Neural crest cell (in vitro differentiated cells): ENCODE measurements around the gene XYLT1. TPM values are rescaled to one million over a fixed set of nuclear protein-coding genes. Genes with fewer than 3 reads are reported as not detected.

Experiments used
- DNase-seq: peaks from one replicate; pipeline ENCODE4 v3.0.0; 2021; ENCODE audit warnings: low read depth, mixed read lengths, low spot score
- H3K27ac Mint-ChIP-seq: one replicate; pipeline ENCODE4 v1.8.0; 2021; ENCODE audit warnings: mild to moderate bottlenecking, mixed read lengths; ENCODE audit not compliant: unreplicated experiment
- H3K27me3 Mint-ChIP-seq: 2 replicates; pipeline ENCODE4 v1.8.0; 2021; ENCODE audit warnings: low read depth, mild to moderate bottlenecking, mixed read lengths
- H3K36me3 Mint-ChIP-seq: 2 replicates; pipeline ENCODE4 v1.8.0; 2021; ENCODE audit warnings: low read depth, mild to moderate bottlenecking, mixed read lengths
- H3K4me1 Mint-ChIP-seq: 2 replicates; pipeline ENCODE4 v1.8.0; 2021; ENCODE audit warnings: mixed read lengths
- H3K4me3 Mint-ChIP-seq: one replicate; pipeline ENCODE4 v1.8.0; 2021; ENCODE audit warnings: mild to moderate bottlenecking, mixed read lengths
- H3K9me3 Mint-ChIP-seq: 2 replicates; pipeline ENCODE4 v1.8.0; 2021; ENCODE audit warnings: mixed read lengths
- CTCF ChIP-seq: fragments of 200-600 bp; sonication (generic); conservative IDR thresholded peaks from 2 replicates; pipeline ENCODE4 v1.5.0; 2021; ENCODE audit warnings: antibody characterized with exemption, mild to moderate bottlenecking
- total RNA-seq: library from RNA; stranded (reverse); gene quantifications from 2 replicates; pipeline ENCODE4 v1.2.1, GENCODE V29; 2021

The XYLT1 gene
- total RNA-seq, 1 donor from 2014 or later, result 15.0 TPM

- no peak overlapping the region for H3K4me3 Mint-ChIP-seq
- peaks cover 4% of the 10 kb centered on the region for H3K9me3 Mint-ChIP-seq
- H3K36me3 Mint-ChIP-seq, result peaks cover 2% of the 10 kb centered on the region
- TF ChIP-seq CTCF, result no peak
- peaks cover 33% of the 10 kb centered on the region for H3K4me1 Mint-ChIP-seq
- no peak for DNase-seq
- no peak overlapping the region for H3K27ac Mint-ChIP-seq
- no peaks in the 10 kb centered on the region for H3K27me3 Mint-ChIP-seq
These were observed 266.6 kb downstream of the XYLT1 start for GRCh38 chr16:17204206-17204605.

- DNase-seq, result no peak
- no peak overlapping the region for H3K27ac Mint-ChIP-seq
- no peak overlapping the region for H3K4me3 Mint-ChIP-seq
- no peak for TF ChIP-seq CTCF
- H3K4me1 Mint-ChIP-seq, result peaks cover 33% of the 10 kb centered on the region
- H3K36me3 Mint-ChIP-seq, result peaks cover 2% of the 10 kb centered on the region
- no peaks in the 10 kb centered on the region for H3K27me3 Mint-ChIP-seq
- H3K9me3 Mint-ChIP-seq, result peaks cover 4% of the 10 kb centered on the region
These were observed 267.3 kb downstream of the XYLT1 start for GRCh38 chr16:17203424-17203823.

- peaks cover 4% of the 10 kb centered on the region for H3K9me3 Mint-ChIP-seq
- no peak for TF ChIP-seq CTCF
- no peak overlapping the region for H3K27ac Mint-ChIP-seq
- no peak for DNase-seq
- H3K4me1 Mint-ChIP-seq, result peaks cover 9% of the 10 kb centered on the region
- H3K27me3 Mint-ChIP-seq, result no peaks in the 10 kb centered on the region
- no peak overlapping the region for H3K4me3 Mint-ChIP-seq
- peaks cover 4% of the 10 kb centered on the region for H3K36me3 Mint-ChIP-seq
These were observed 271.6 kb downstream of the XYLT1 start for GRCh38 chr16:17199135-17199534.

GRCh38 chr16:17196526-17196925, 274.2 kb downstream of the XYLT1 start:
- Mint-ChIP-seq H3K27me3 (no peaks in the 10 kb centered on the region), H3K9me3 (no peaks in the 10 kb centered on the region), H3K36me3 (peaks cover 10% of the 10 kb centered on the region), H3K27ac (no peak overlapping the region), H3K4me3 (no peak overlapping the region), H3K4me1 (peaks cover 6% of the 10 kb centered on the region)
- DNase-seq, result no peak
- TF ChIP-seq CTCF, result no peak

- Mint-ChIP-seq H3K36me3 (peaks cover 16% of the 10 kb centered on the region), H3K9me3 (no peaks in the 10 kb centered on the region), H3K4me3 (no peak overlapping the region), H3K4me1 (peaks cover 6% of the 10 kb centered on the region), H3K27me3 (no peaks in the 10 kb centered on the region), H3K27ac (no peak overlapping the region)
- peak; percentile 66 for TF ChIP-seq CTCF
- DNase-seq, result peak; percentile 53
These were observed 276.5 kb downstream of the XYLT1 start for GRCh38 chr16:17194190-17194780.
